OCI-M1 (cell line): ENCODE data around the gene PMP22.
A peak's percentile ranks its signal among the peaks of the same experiment; 100 is the strongest.

Source experiments
- DNase-seq: peaks from one replicate; lab custom pipeline; 2025; lab: John Stamatoyannopoulos, UW

Gene PMP22

GRCh38 chr17:15273141-15273793 lies 8.1 kb upstream of the PMP22 start:
- no peak for DNase-seq

GRCh38 chr17:15271741-15272140 lies 6.6 kb upstream of the PMP22 start:
- no peak for DNase-seq

- no peak for DNase-seq
These were observed 5.7 kb upstream of the PMP22 start for GRCh38 chr17:15270628-15271381.

GRCh38 chr17:15269780-15270089 lies 4.6 kb upstream of the PMP22 start:
- DNase-seq: no peak

- DNase-seq: no peak
These were observed 4.1 kb upstream of the PMP22 start for GRCh38 chr17:15269087-15269779.

GRCh38 chr17:15268461-15268860 lies 3.3 kb upstream of the PMP22 start:
- DNase-seq: no peak

GRCh38 chr17:15267996-15268395 lies 2.9 kb upstream of the PMP22 start:
- DNase-seq: no peak

- no peak for DNase-seq
These were observed 1.4 kb upstream of the PMP22 start for GRCh38 chr17:15266325-15267125.

- no peak for DNase-seq
These were observed 584 bp downstream of the PMP22 start for GRCh38 chr17:15264542-15264941.

- DNase-seq: no peak
These were observed 1.4 kb downstream of the PMP22 start for GRCh38 chr17:15263680-15264079.

GRCh38 chr17:15263206-15263579 lies 1.9 kb downstream of the PMP22 start:
- no peak for DNase-seq

- peak; percentile 68 for DNase-seq
These were observed 2.6 kb downstream of the PMP22 start for GRCh38 chr17:15262291-15263205.

- no peak for DNase-seq
These were observed 3.3 kb downstream of the PMP22 start for GRCh38 chr17:15261802-15262290.

GRCh38 chr17:15261258-15261801 lies 3.8 kb downstream of the PMP22 start:
- DNase-seq: peak; percentile 51

- peak; percentile 87 for DNase-seq
These were observed 4.5 kb downstream of the PMP22 start for GRCh38 chr17:15260376-15261257.

- DNase-seq: no peak
These were observed 7.2 kb downstream of the PMP22 start for GRCh38 chr17:15257796-15258512.

- peak; percentile 86 for DNase-seq
These were observed 7.8 kb downstream of the PMP22 start for GRCh38 chr17:15257258-15257788.

- DNase-seq: no peak
These were observed 8.4 kb downstream of the PMP22 start for GRCh38 chr17:15256689-15257088.
